Measurements from ENCODE around the gene CBFA2T3.
"Not testable (repeated sequence)": the region's sequence is repeated elsewhere in the genome, so short reads cannot be mapped to it uniquely, and the experiment has no call there.

The CBFA2T3 gene

DNA sequence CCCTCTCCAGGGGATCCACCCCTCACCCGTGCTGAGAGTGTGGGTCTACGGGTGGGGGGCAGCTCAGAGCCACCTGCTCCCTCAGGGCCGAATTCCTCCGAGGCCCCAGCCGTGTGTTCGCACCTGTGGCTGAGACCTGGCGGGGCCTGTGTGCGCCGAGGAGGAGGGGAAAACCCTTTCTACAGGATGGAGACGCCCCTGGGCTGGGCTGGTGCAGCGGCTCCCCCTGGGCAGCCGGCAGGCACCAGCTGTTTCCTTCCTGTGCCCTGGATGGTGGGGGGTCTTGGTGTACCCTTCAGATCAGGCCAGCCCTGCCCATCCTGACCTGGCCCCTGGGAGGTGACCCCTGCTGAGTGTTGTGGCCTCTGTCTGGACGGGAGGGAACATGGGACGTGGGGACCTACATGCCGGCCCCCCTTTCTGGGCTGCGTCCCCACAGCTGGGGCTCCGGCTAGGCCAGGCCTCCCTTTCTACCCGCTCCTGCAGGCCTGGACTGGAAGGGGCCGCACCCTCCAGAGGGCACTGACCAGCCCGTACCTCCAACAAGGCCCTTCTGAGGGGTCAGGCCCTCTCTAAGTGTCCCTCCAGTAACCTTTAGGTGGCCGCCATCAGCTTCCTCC, 82.2 kb downstream of the CBFA2T3 start:
- Histone ChIP-seq H3K4me2 (ENCODE audit: insufficient read depth, low read length) (no peak overlapping the region), H3K4me1 (ENCODE audit: insufficient read depth, low read length) (no peaks in the 10 kb centered on the region), H3K79me2 (ENCODE audit: insufficient read depth, low read length) (no peaks in the 10 kb centered on the region), H3K27me3 (ENCODE audit: insufficient read depth, low read length, poor library complexity) (no peaks in the 10 kb centered on the region), H3K9ac (ENCODE audit: low read depth, low read length) (no peak overlapping the region), H3K36me3 (ENCODE audit: insufficient read depth, low read length) (no peaks in the 10 kb centered on the region), H4K20me1 (ENCODE audit: insufficient read depth, low read length) (peaks cover 3% of the 10 kb centered on the region), H3K4me3 (ENCODE audit: low read depth in 1 of 2, low read length in 2 of 2) (no peak overlapping the region), H2AFZ (ENCODE audit: low read depth, low read length) (no peak overlapping the region), H3K27ac (ENCODE audit: low read length) (no peak overlapping the region), H3K9me3 (ENCODE audit: insufficient read depth, low read length, severe bottlenecking) (no peaks in the 10 kb centered on the region)
- no peak for TF ChIP-seq EZH2 (IDR thresholded peaks at IDR 0.05; ENCODE audit: borderline replicate concordance, low read depth, low read length, severe bottlenecking)
- TF ChIP-seq, protein P1, sequence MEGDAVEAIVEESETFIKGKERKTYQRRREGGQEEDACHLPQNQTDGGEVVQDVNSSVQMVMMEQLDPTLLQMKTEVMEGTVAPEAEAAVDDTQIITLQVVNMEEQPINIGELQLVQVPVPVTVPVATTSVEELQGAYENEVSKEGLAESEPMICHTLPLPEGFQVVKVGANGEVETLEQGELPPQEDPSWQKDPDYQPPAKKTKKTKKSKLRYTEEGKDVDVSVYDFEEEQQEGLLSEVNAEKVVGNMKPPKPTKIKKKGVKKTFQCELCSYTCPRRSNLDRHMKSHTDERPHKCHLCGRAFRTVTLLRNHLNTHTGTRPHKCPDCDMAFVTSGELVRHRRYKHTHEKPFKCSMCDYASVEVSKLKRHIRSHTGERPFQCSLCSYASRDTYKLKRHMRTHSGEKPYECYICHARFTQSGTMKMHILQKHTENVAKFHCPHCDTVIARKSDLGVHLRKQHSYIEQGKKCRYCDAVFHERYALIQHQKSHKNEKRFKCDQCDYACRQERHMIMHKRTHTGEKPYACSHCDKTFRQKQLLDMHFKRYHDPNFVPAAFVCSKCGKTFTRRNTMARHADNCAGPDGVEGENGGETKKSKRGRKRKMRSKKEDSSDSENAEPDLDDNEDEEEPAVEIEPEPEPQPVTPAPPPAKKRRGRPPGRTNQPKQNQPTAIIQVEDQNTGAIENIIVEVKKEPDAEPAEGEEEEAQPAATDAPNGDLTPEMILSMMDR (IDR thresholded peaks at IDR 0.05; ENCODE audit: borderline replicate concordance, extremely low read depth, low read length, poor library complexity, severe bottlenecking) = no peak
- DNase-seq (no peak), ATAC-seq (ENCODE audit: insufficient read depth, low read depth) (no peak)

- not testable (repeated sequence) for H3K36me3 ChIP-seq (ENCODE audit: insufficient read depth, low read length); H3K4me2 ChIP-seq (ENCODE audit: insufficient read depth, low read length); ATAC-seq (ENCODE audit: insufficient read depth, low read depth); H3K9ac ChIP-seq (ENCODE audit: low read depth, low read length); H3K9me3 ChIP-seq (ENCODE audit: insufficient read depth, low read length, severe bottlenecking); H3K4me3 ChIP-seq (ENCODE audit: low read depth in 1 of 2, low read length in 2 of 2); H3K79me2 ChIP-seq (ENCODE audit: insufficient read depth, low read length); DNase-seq; H2AFZ ChIP-seq (ENCODE audit: low read depth, low read length); H3K4me1 ChIP-seq (ENCODE audit: insufficient read depth, low read length); H3K27ac ChIP-seq (ENCODE audit: low read length); H3K27me3 ChIP-seq (ENCODE audit: insufficient read depth, low read length, poor library complexity); H4K20me1 ChIP-seq (ENCODE audit: insufficient read depth, low read length)
These were observed 82.7 kb downstream of the CBFA2T3 start for GRCh38 chr16:88894266-88894665.

GRCh38 chr16:88893127-88893968, 83.7 kb downstream of the CBFA2T3 start:
- ATAC-seq (ENCODE audit: insufficient read depth, low read depth) (no peak), DNase-seq (no peak)
- TF ChIP-seq, protein P1 (IDR thresholded peaks at IDR 0.05; ENCODE audit: borderline replicate concordance, extremely low read depth, low read length, poor library complexity, severe bottlenecking) = no peak
- no peak for TF ChIP-seq EZH2 (IDR thresholded peaks at IDR 0.05; ENCODE audit: borderline replicate concordance, low read depth, low read length, severe bottlenecking)
- no peak overlapping the region for H3K27ac ChIP-seq (ENCODE audit: low read length)
- H4K20me1 ChIP-seq (ENCODE audit: insufficient read depth, low read length) = no peaks in the 10 kb centered on the region; the same call in 1 of the 2 replicates
- no peak overlapping the region for H3K9ac ChIP-seq (ENCODE audit: low read depth, low read length)
- no peaks in the 10 kb centered on the region for H3K27me3 ChIP-seq (ENCODE audit: insufficient read depth, low read length, poor library complexity)
- no peak overlapping the region for H3K4me2 ChIP-seq (ENCODE audit: insufficient read depth, low read length)
- H2AFZ ChIP-seq (ENCODE audit: low read depth, low read length) = no peak overlapping the region
- no peak overlapping the region for H3K4me3 ChIP-seq (ENCODE audit: low read depth in 1 of 2, low read length in 2 of 2)
- H3K36me3 ChIP-seq (ENCODE audit: insufficient read depth, low read length) = no peaks in the 10 kb centered on the region
- no peaks in the 10 kb centered on the region for H3K79me2 ChIP-seq (ENCODE audit: insufficient read depth, low read length)
- no peaks in the 10 kb centered on the region for H3K9me3 ChIP-seq (ENCODE audit: insufficient read depth, low read length, severe bottlenecking)
- H3K4me1 ChIP-seq (ENCODE audit: insufficient read depth, low read length) = no peaks in the 10 kb centered on the region

GRCh38 chr16:88892065-88892464, 84.9 kb downstream of the CBFA2T3 start:
- Histone ChIP-seq H3K27me3 (ENCODE audit: insufficient read depth, low read length, poor library complexity) (no peaks in the 10 kb centered on the region), H4K20me1 (ENCODE audit: insufficient read depth, low read length) (no peaks in the 10 kb centered on the region; the same call in 1 of the 2 replicates), H3K27ac (ENCODE audit: low read length) (no peak overlapping the region), H3K9me3 (ENCODE audit: insufficient read depth, low read length, severe bottlenecking) (no peaks in the 10 kb centered on the region), H3K4me1 (ENCODE audit: insufficient read depth, low read length) (no peaks in the 10 kb centered on the region), H3K4me2 (ENCODE audit: insufficient read depth, low read length) (no peak overlapping the region), H3K36me3 (ENCODE audit: insufficient read depth, low read length) (no peaks in the 10 kb centered on the region), H3K9ac (ENCODE audit: low read depth, low read length) (no peak overlapping the region), H2AFZ (ENCODE audit: low read depth, low read length) (no peak overlapping the region), H3K79me2 (ENCODE audit: insufficient read depth, low read length) (no peaks in the 10 kb centered on the region), H3K4me3 (ENCODE audit: low read depth in 1 of 2, low read length in 2 of 2) (no peak overlapping the region)
- DNase-seq = no peak
- ATAC-seq (ENCODE audit: insufficient read depth, low read depth) = no peak
- TF ChIP-seq EZH2 (IDR thresholded peaks at IDR 0.05; ENCODE audit: borderline replicate concordance, low read depth, low read length, severe bottlenecking) = no peak
- TF ChIP-seq, protein P1 (IDR thresholded peaks at IDR 0.05; ENCODE audit: borderline replicate concordance, extremely low read depth, low read length, poor library complexity, severe bottlenecking) = no peak

Data from DND-41 (cell line).